PFSK-1 (cell line): ENCODE data around the gene LGI2.

Experiments used
- FOXP2 ChIP-seq: optimal IDR thresholded peaks from 2 replicates; pipeline ENCODE3; 2011; ENCODE audit warnings: borderline replicate concordance, control low read depth, inconsistent platforms; ENCODE audit not compliant: insufficient read depth; ENCODE audit errors: extremely low read length, extremely low read depth
- POLR2AphosphoS5 ChIP-seq: IDR thresholded peaks from 2 replicates; pipeline ENCODE4 v1.6.1; 2012; ENCODE audit warnings: low read depth, mild to moderate bottlenecking, control low read depth, low read length, moderate library complexity
- SIN3A ChIP-seq: IDR thresholded peaks from 2 replicates; pipeline ENCODE4 v1.6.1; 2012; ENCODE audit warnings: mild to moderate bottlenecking, low read length, moderate library complexity, borderline replicate concordance; ENCODE audit not compliant: insufficient read depth
- TAF1 ChIP-seq: IDR thresholded peaks from 2 replicates; pipeline ENCODE4 v1.6.1; 2012; ENCODE audit warnings: low read length, control low read depth, borderline replicate concordance; ENCODE audit not compliant: insufficient read depth
- TF ChIP-seq, protein P1 (sequence below), 2 experiments: IDR thresholded peaks; 2 replicates each; pipeline versions ENCODE4 v1.6.1 to v1.8.0; 2011 to 2012; ENCODE audit warnings: low read depth in 2 of 2, low read length in 2 of 2, control low read depth in 1 of 2, inconsistent platforms in 1 of 2, mild to moderate bottlenecking in 1 of 2, moderate library complexity in 1 of 2; ENCODE audit not compliant: insufficient read depth in 1 of 2

LGI2 gene

DNA sequence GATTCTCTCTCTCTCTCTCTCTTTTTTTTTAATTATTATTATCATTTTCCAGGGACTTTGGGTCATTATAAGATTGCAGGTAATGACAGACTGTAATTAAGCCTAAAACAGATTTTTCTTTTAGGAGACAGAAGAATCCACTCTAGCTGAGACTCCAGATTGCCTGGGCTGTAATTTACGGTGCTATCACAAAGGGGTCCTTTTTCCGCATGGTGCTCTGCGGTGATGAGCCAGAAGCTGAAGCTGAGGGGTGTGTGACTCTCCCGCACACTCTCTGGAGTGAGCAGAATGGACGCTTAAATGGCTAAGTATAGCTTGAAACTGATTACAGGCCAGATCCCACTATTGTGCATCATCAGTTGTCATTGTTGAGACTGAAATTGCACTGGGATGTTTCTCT lies 50.0 kb downstream of the LGI2 start:
- TF ChIP-seq SIN3A (no peak), TAF1 (no peak)

DNA sequence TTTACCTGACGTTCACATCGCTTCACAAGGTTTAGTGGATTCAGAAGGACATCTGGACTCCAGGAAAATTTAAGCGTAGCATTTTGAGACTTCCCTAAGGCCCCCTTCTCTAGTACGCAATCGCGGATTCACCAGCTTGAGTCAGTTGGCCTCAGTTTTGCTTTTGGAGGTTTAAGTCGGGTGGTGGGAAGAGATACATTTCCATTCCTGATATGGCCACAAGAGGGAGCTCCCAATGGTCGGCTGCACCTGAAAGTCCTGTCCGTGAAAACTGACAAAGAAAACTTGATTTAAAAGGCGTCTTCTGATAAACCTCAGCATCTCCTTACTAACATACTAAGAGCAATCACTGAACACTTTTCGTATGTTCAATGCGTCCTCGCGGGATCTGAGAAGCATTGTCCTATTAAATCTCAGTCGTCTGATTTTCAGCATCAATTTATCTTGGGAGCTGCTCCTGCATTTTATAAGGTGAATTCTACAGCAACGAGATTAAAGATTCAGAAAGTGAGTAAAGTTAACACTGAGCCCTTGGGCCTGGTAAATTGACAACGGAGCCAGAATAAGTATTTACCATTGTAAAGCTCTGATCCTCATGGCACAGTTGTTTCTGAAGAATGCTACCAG lies 50.6 kb downstream of the LGI2 start:
- no peak for TF ChIP-seq SIN3A

DNA sequence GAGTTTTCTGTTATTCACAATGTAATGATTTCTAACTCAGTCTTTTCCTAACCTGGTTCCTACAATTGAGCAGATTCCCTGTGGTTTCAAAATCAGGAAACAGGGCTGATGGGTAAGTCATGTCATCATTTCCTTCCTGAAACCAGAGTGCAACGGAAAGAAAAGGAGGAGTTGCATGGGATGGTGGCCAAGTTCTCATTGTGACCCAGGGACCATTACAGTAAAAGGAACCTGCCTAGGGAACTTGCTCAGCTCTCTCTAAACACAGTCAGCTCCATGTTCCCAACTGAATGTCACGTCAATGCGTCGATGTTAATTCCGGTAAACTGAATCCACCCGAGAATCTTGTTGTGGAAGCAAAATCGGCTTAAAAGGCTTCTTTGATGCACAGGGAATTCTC lies 51.2 kb downstream of the LGI2 start:
- no peak for TF ChIP-seq FOXP2
- peak; percentile 63; the same call in 1 of the 2 replicates for TF ChIP-seq POLR2AphosphoS5
- TF ChIP-seq SIN3A: no peak

DNA sequence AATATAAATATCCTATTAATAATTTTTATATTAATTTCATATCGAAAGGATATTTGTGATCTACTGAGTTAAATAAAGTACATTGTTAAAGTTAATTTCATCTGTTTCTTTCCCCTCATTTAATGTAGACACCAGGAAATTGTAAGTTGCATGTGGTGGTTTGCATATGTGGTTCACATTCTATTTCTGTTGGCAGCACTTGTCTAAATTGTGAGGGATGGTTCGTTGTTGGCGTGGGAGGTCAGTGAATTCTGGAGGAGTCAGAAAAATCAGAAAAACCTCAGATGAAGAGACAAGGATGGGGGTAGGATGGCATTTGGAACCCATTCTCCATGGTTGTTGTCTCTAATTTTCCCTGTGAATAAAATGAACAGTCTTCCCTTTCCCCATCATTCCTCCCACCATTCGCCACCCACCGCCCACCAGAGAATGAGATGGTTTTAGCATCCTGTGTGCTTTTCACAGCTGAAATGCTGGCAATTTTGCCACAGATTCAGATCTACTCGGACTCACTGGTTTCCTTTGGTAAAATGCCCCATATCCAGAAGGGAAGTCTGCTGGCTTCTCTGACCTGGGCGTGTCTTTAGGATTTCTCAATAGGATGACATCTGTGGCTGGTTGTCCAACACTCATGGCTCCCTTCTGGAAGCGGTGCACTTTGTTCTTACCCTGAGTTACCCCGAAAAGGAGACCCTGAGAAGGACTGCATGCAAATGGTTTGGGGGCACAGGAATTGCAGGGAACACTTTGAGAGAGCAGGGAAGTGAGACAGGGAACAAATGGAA lies 52.3 kb downstream of the LGI2 start:
- TF ChIP-seq POLR2AphosphoS5 (no peak), FOXP2 (no peak), TAF1 (no peak), SIN3A (no peak)
- TF ChIP-seq, protein P1, sequence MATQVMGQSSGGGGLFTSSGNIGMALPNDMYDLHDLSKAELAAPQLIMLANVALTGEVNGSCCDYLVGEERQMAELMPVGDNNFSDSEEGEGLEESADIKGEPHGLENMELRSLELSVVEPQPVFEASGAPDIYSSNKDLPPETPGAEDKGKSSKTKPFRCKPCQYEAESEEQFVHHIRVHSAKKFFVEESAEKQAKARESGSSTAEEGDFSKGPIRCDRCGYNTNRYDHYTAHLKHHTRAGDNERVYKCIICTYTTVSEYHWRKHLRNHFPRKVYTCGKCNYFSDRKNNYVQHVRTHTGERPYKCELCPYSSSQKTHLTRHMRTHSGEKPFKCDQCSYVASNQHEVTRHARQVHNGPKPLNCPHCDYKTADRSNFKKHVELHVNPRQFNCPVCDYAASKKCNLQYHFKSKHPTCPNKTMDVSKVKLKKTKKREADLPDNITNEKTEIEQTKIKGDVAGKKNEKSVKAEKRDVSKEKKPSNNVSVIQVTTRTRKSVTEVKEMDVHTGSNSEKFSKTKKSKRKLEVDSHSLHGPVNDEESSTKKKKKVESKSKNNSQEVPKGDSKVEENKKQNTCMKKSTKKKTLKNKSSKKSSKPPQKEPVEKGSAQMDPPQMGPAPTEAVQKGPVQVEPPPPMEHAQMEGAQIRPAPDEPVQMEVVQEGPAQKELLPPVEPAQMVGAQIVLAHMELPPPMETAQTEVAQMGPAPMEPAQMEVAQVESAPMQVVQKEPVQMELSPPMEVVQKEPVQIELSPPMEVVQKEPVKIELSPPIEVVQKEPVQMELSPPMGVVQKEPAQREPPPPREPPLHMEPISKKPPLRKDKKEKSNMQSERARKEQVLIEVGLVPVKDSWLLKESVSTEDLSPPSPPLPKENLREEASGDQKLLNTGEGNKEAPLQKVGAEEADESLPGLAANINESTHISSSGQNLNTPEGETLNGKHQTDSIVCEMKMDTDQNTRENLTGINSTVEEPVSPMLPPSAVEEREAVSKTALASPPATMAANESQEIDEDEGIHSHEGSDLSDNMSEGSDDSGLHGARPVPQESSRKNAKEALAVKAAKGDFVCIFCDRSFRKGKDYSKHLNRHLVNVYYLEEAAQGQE (IDR thresholded peaks at IDR 0.05; ENCODE audit: insufficient read depth in 1 of 2, low read depth in 2 of 2, low read length in 2 of 2): no peak

DNA sequence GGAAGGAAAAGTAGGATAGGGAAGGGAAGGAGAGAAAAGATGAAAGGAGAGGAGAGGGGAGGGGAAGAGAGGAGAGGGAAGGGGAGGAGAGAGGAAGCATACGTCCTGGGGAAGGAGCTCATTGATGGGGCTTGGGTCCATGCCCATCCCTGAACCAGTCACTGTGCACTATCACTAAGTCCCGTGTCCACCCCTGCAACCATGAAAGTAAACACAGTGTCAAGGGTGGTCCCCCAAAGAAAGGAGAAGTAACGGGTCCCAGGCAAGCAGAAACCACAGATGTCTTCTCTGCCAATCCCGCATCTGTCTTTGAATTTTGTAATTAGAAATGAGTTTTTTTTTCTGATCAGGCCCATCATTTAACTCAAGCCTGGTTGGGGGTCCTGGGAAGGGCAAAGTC lies 55.2 kb downstream of the LGI2 start:
- TF ChIP-seq SIN3A: no peak
- TF ChIP-seq TAF1: no peak
- no peak for TF ChIP-seq FOXP2
- TF ChIP-seq, protein P1 (IDR thresholded peaks at IDR 0.05; ENCODE audit: insufficient read depth in 1 of 2, low read depth in 2 of 2, low read length in 2 of 2): no peak
- no peak for TF ChIP-seq POLR2AphosphoS5

DNA sequence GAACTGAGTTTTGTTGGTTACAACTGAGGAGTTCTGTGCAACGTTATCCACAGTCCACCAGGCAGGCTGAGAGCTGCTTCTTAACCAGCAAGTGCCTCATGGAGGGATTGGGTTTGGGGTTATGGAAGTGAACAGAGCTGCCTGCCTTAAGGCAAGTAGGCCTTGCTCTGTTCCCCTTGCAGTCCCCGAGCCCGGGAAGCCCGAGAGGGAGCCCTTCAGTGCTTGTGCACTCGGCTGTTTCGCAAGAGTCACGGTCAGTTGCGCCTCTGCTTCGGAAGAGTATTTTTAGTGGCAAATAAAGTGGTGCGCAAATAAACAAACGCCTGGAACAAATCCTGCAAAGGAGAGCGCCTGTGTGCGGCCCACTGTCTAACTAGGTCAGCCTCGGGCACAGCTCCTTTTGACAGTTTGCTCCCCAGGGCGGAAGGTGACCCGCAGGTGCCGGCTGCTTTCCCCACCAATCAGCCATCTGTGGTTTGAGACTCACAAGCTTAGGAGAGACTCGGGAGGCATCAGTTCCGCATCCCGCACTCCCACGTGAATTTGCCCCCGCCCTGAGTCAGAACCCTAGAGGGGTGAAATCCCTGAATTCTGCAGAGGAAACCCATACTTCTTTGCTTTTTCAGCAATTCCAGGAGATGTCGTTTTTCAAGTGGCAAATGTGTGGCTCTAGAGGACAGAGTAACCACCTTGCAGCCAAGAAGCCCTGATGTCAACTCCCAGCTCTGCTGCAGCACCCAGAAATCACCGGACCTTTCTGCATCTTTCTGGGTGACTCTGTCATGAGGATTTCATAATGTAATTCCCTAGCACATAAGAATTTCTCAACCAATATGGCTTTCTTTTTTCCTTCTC lies 56.8 kb downstream of the LGI2 start:
- TF ChIP-seq TAF1 (no peak), FOXP2 (no peak), POLR2AphosphoS5 (no peak), SIN3A (no peak)

DNA sequence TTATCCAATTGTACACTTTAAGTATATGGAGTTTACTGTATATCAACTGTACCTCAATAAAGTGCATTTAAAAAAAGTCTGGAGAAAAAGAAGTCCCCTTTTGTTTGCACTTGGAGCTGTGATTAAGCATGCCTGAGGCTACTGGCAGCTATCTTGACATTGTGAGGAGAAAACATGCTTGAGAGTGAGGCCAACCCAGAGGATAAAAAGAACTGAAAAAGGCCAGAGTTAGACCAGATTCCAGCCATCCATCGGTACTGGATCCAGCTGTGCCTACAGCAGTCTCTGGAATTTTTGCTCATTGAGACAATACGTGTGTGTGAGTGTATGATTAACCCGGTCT lies 57.4 kb downstream of the LGI2 start:
- TF ChIP-seq FOXP2 (no peak), TAF1 (no peak), SIN3A (no peak), POLR2AphosphoS5 (no peak)
- TF ChIP-seq, protein P1 (IDR thresholded peaks at IDR 0.05; ENCODE audit: insufficient read depth in 1 of 2, low read depth in 2 of 2, low read length in 2 of 2): no peak
